ENCODE measurements around the gene PGP.

The PGP gene

GRCh38 chr16:2213817-2214718 lies 572 bp downstream of the PGP start:
- H3K9me3 ChIP-seq (ENCODE audit: low read length): no peaks in the 10 kb centered on the region
- no peaks in the 10 kb centered on the region for H3K27me3 ChIP-seq (ENCODE audit: insufficient read depth, low read length)
- peaks cover 6% of the 10 kb centered on the region; the same call in 1 of the 2 replicates for H3F3A ChIP-seq (ENCODE audit: insufficient read depth, low read length)
- no peak overlapping the region for H2AFZ ChIP-seq (ENCODE audit: low read length)
- no peaks in the 10 kb centered on the region for H4K20me1 ChIP-seq (ENCODE audit: insufficient read depth, low read length)
- H3K9ac ChIP-seq (ENCODE audit: low read length): peak overlapping the region; percentile 84
- H3K79me2 ChIP-seq (ENCODE audit: insufficient read depth, low read length): peaks cover 6% of the 10 kb centered on the region
- TF ChIP-seq CTCF (IDR thresholded peaks at IDR 0.05; ENCODE audit: low read length) (no peak), EZH2 (IDR thresholded peaks at IDR 0.05; ENCODE audit: borderline replicate concordance, low read length) (no peak)
- no peaks in the 10 kb centered on the region for H3K9me2 ChIP-seq (ENCODE audit: low read depth, low read length)
- H3K4me3 ChIP-seq (ENCODE audit: low read depth, low read length, poor library complexity, severe bottlenecking): peak overlapping the region; percentile 90
- H3K36me3 ChIP-seq (ENCODE audit: insufficient read depth, low read length): peaks cover 12% of the 10 kb centered on the region; the same call in 1 of the 2 replicates
- H3K27ac ChIP-seq (ENCODE audit: low read depth, low read length, poor library complexity, severe bottlenecking): peak overlapping the region; percentile 22
- H3K4me2 ChIP-seq (ENCODE audit: low read length): peak overlapping the region; percentile 100
- peaks cover 30% of the 10 kb centered on the region for H3K4me1 ChIP-seq (ENCODE audit: insufficient read depth, low read length, severe bottlenecking)

GRCh38 chr16:2212362-2213324 lies 2.0 kb downstream of the PGP start:
- Histone ChIP-seq H3K4me3 (ENCODE audit: low read depth, low read length, poor library complexity, severe bottlenecking) (peak overlapping the region; percentile 90), H3K4me2 (ENCODE audit: low read length) (peak overlapping the region; percentile 100), H3K4me1 (ENCODE audit: insufficient read depth, low read length, severe bottlenecking) (peaks cover 30% of the 10 kb centered on the region), H3K9me3 (ENCODE audit: low read length) (no peaks in the 10 kb centered on the region), H3K27ac (ENCODE audit: low read depth, low read length, poor library complexity, severe bottlenecking) (peak overlapping the region; percentile 22), H3K9me2 (ENCODE audit: low read depth, low read length) (no peaks in the 10 kb centered on the region), H3K27me3 (ENCODE audit: insufficient read depth, low read length) (no peaks in the 10 kb centered on the region), H4K20me1 (ENCODE audit: insufficient read depth, low read length) (no peaks in the 10 kb centered on the region), H2AFZ (ENCODE audit: low read length) (no peak overlapping the region), H3K9ac (ENCODE audit: low read length) (peak overlapping the region; percentile 84), H3F3A (ENCODE audit: insufficient read depth, low read length) (peaks cover 6% of the 10 kb centered on the region), H3K79me2 (ENCODE audit: insufficient read depth, low read length) (peaks cover 6% of the 10 kb centered on the region), H3K36me3 (ENCODE audit: insufficient read depth, low read length) (peaks cover 26% of the 10 kb centered on the region; the same call in 1 of the 2 replicates)
- no peak for TF ChIP-seq CTCF (IDR thresholded peaks at IDR 0.05; ENCODE audit: low read length)
- no peak for TF ChIP-seq EZH2 (IDR thresholded peaks at IDR 0.05; ENCODE audit: borderline replicate concordance, low read length)

- Histone ChIP-seq H3K27me3 (ENCODE audit: insufficient read depth, low read length) (no peaks in the 10 kb centered on the region), H3K36me3 (ENCODE audit: insufficient read depth, low read length) (peaks cover 33% of the 10 kb centered on the region; the same call in 1 of the 2 replicates), H3F3A (ENCODE audit: insufficient read depth, low read length) (peaks cover 6% of the 10 kb centered on the region), H3K79me2 (ENCODE audit: insufficient read depth, low read length) (peaks cover 6% of the 10 kb centered on the region), H4K20me1 (ENCODE audit: insufficient read depth, low read length) (no peaks in the 10 kb centered on the region), H3K27ac (ENCODE audit: low read depth, low read length, poor library complexity, severe bottlenecking) (peak overlapping the region; percentile 22), H3K4me2 (ENCODE audit: low read length) (peak overlapping the region; percentile 100; the same call in 1 of the 2 replicates), H2AFZ (ENCODE audit: low read length) (no peak overlapping the region), H3K9me2 (ENCODE audit: low read depth, low read length) (no peaks in the 10 kb centered on the region), H3K9ac (ENCODE audit: low read length) (no peak overlapping the region; the same call in 1 of the 2 replicates), H3K4me1 (ENCODE audit: insufficient read depth, low read length, severe bottlenecking) (peaks cover 33% of the 10 kb centered on the region), H3K4me3 (ENCODE audit: low read depth, low read length, poor library complexity, severe bottlenecking) (peak overlapping the region; percentile 90), H3K9me3 (ENCODE audit: low read length) (no peaks in the 10 kb centered on the region)
- TF ChIP-seq CTCF (IDR thresholded peaks at IDR 0.05; ENCODE audit: low read length) (no peak), EZH2 (IDR thresholded peaks at IDR 0.05; ENCODE audit: borderline replicate concordance, low read length) (no peak)
Observed at GRCh38 chr16:2211923-2212347, 2.7 kb downstream of the PGP start.
